Activated effector memory CD4-positive, alpha-beta T cell treated with anti-CD3 and anti-CD28 coated beads, Interleukin-2, amount 50 U/mL, for 16 hours (primary cell): ENCODE results near the gene CNTN5.

ENCODE experiments used
- DNase-seq: peaks from one replicate; pipeline ENCODE4 v3.0.0-alpha.2; 2020

Gene CNTN5

DNA sequence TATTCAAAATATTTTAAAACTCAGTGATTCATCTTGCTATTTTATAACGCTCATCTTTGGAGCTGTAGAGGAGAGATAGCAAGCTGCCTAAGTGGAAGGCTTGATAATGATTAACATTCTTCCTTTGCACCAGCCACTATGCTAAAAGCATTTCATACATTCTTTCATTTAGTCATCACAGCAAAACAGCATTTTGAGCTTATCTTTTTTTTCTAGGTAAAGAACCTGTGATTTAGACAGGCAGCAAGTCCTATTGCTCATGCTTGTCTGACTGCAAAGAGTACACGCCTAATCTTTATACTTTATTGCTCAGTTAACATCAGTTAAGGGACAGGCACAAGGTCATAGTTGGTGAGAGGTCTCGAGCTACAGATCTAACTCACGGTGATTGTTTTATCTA, 953.2 kb downstream of the CNTN5 start:
- DNase-seq, result no peak

DNA sequence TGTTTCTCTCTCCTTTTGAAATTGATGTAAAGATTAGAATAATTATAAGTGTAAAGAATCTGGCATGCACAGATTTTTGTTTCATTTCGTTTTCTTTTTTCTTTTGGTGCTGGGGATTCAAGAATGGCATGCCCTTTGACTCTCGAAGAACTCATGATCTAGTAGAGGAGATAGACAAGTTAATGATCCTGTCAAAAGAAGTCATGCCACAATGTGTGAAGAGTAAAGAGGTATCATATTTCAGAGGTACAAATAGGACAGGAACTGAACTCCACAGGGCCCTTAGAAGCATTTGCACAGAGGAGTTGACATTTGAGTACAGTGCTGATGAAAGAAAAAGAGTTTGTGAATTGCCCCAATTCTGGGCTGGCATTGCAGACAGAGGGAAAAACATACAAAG, 958.3 kb downstream of the CNTN5 start:
- no peak for DNase-seq

DNA sequence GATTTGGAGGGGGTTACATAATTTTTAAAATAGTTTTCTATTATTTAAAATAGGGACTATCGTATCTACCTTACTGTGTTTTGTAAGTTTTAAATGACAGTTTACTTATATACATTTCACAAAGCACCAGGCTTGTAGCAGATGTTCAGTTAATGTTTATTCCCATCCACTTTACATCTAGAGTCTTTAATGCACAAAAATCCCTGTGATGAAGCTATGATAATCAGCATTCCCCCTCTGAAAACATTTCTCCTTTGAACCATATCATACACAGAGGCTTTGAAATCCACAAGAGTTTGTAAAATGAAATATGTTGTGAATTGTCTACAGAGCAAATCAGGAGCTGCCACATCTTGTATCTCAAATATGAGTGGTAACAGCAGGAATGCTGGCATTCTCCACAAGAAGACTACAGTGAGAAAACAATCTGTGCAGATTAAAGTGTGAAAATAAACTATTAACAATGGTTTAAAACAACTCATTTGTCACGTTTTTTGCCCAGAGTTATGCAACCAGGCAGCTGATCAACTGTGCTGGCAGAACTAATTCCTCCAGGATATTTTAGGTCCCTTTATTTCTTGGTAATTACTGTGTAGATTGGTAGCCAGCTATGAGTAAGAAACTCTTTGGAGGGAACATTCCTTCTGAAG, 967.2 kb downstream of the CNTN5 start:
- no peak for DNase-seq

DNA sequence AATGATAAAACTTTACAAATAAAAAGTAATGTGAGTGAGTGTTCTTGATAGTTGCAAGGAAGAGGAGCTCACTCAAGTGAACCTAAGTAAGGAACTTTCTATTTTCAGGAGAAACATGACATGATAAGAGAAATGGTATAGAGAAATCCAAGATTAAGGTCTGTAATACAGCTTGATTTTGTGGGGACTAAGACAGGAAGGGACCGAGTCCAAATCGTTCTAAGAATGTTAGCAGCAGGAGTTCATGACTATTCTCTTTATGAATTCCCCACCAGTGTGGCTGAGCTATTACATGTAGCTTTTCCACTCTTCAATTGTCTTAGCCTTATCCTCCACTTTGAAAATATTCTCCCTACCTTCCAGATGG, 967.7 kb downstream of the CNTN5 start:
- DNase-seq, result no peak

DNA sequence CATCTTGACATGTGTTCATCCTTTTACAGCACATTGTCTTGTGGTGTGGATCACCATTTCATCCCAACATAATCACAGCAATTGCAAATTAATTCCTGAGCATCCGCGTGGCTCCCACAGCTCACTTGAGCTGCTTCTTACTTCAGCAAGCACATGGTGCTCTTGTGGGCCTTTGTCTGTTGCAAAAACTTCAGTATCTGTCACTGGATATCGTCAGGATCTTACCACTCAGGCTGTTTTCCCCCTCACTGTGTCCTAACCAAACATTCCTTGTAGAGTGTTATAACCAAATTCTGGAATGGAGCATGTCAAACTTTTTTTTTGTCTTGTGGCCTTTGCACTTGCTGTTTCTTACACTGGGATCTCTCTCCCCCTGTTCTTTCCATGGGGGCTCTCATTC, 983.2 kb downstream of the CNTN5 start:
- no peak for DNase-seq

DNA sequence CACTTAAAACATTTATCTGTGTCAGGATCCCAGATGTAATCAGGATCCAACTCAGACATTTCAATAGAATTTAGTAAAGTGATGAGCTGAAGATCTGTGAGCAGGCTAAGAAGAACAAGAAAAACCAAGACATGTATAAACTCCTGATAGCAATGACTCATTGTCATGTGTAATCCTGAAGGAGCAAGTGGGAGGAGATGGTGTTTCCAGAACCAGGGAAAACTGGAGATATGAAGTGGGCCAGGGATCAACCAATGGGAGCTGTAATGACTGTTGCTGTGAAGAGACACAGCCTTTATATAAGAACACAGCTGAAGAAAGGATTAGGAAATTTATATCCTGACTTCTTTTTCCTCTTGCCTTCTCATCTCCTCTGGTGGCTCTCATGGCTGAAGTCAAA, 983.8 kb downstream of the CNTN5 start:
- no peak for DNase-seq

DNA sequence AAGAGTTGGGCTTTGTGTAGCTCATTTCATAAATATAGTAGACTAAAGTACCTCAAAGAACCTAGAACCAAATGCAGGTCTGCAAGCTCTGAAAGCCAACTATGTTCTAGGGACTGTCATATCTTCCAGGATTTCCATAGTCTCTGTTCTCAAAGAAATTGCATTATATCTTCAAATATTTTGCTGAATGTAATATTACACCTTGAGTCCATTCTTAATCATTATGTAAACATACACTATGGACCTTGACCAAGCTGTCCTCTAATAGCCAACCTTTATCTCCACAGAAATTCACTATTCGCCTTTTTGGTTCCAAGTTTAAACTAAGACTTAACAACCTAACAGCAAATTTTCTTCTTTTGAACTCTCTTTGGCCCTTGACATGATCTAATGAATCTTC, 987.7 kb downstream of the CNTN5 start:
- no peak for DNase-seq

DNA sequence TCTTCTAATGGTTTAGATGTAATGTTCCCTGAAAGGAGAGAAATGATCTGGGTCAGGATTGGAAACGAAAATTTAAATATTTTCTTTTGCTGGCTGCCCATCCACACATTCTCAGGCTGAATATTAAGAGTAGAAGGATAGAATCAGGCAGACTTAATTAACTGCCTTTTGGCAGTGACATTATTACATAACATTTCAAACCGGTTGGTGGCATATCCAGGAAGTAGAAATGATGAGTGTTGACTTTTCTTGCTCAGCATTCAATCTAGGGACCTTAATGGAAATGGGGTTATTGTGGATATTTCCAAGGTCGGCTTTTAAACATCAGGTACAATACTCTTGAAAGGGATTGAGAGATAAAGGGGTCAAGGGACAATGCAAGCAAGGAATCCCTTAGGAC, 989.0 kb downstream of the CNTN5 start:
- no peak for DNase-seq

DNA sequence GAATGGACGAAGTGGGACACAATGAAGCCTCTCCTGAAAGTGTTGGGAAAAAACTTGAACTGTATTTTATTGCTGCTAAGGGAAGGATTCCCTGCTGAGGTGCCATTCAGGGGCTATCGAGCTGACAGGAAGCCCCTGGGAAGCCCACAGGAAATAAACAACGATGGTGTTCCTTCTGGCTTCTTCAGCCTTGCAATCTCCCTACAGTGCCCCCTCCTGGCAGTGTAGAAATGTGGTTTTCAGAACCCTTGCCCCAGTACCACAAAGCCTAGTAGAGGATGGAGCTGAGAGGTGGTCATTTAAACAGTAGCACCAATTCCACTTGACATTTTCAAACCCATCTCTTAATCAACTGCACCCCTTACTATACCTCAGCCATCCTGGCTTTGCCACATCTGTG, 989.6 kb downstream of the CNTN5 start:
- DNase-seq, result no peak

DNA sequence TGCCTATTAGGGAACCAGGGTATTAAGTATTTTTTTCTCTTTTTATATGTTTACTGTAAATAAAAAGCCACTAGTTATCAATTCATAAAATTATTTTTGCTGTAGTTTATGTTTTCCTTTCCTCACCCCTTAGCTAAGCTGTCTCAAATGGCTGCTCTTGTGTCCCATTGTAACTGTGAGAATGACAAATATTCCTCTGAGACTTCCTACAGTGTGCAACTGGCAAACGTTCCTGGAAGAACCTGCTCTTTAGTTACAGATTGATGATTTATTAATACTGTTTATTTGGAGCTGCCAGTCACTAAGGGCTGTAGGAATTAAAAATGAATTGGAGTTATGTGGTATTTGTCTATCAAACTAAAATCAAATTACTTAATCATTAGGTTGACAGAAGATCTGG, 990.9 kb downstream of the CNTN5 start:
- DNase-seq, result no peak

DNA sequence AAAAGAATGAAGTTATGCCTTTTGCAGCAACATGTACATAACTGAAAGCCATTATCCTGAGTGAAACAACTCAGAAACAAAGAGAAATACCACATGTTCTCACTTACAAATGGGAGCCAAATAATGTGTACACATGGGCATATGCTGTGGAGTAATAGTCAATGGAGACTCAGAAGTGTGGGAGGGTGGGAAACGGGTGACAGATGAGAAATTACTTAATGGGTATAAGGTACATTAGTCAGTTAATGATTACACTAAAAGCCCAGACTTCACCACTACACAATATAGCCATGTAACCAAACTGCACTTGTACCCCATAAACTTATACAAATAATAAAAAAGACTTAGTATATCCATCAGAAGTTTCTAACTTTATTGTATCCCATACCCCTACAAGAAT, 992.3 kb downstream of the CNTN5 start:
- no peak for DNase-seq

DNA sequence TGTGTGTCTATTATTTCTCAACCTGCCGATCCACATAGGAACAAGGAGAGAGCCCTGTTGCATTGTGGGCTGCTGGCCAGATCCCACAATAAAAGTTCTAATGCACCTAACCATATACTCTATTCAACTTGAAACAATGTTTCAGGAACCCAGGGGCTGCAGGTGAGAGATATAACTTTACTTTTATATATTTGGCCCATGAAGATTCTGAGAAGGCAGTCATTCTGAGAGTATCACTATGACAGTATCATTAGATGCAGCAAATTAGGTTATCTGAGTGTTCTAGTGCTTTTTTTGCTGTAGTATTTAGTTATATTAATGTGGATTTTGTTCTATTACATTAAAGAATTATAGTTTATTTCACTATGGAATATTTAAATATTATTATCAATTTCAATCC, 1011.2 kb downstream of the CNTN5 start:
- DNase-seq, result no peak

DNA sequence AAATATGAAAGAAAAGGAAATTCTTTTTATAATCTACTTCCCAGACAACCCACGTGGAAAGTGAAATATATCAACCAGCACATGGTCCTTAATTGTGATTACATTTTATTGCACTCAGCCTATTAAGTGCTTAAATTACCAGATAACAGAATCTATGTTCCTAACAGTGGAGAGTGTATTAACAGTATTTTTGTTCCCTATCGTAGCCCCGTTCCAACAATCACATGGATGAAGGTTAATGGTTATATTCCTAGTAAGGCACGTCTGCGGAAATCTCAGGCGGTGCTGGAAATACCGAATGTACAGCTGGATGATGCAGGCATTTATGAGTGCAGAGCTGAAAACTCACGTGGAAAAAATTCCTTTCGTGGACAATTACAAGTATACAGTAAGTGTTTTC, 1040.3 kb downstream of the CNTN5 start:
- DNase-seq, result no peak

DNA sequence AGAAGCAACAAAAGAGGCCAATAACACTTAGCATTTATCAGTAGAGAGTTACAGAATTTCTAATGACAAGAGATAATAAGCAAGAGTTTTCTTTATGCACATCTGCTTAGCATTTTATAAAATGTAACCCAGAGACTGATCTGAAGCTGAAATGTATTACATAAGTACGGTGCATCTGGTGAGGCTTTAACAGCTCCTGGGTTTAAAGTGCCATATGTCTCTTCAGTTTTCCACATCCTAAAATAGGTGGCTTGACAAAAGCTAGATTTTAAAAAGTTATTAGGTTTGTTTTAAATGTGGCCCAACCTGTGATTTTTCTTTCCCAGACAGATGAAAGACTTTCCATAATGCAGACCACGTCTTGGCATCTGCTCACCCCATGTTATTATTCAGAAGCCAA, 1045.7 kb downstream of the CNTN5 start:
- no peak for DNase-seq

DNA sequence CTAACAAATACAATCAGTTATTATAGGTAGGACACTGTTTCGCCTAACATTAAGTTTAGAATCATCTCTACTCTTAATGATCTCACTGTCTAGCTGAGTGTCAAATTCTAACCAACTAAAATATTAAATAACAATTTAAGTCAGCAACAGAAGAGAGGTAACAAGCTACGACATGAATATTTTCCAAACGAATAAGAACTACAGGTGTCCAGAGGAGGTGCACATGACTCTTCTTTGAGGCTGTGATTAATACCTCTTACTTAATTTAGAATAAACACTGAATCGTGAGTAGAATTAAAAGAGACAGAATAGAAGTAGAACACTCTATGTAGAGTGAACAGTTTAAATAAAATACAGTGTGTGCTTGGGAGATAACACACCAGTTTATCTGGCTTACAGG, 1047.4 kb downstream of the CNTN5 start:
- DNase-seq, result no peak

DNA sequence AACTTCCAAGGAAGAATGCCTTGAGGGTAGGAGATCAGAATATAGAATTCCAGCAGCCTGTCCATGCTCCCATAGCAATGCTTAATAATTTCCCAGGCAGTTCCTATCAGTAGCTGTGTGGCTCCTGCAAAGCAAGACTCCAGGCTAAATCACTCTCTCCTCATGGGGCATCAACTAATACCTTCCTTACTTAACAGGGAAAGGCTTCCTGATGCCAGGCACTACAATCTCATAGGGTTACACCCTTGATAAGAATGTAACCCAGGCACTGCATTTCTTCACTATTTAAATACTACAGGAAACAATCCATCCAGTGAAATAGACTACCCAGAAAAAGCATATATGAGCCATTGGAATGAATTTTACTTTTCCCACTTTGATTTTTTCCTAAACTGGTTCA, 1051.4 kb downstream of the CNTN5 start:
- no peak for DNase-seq

DNA sequence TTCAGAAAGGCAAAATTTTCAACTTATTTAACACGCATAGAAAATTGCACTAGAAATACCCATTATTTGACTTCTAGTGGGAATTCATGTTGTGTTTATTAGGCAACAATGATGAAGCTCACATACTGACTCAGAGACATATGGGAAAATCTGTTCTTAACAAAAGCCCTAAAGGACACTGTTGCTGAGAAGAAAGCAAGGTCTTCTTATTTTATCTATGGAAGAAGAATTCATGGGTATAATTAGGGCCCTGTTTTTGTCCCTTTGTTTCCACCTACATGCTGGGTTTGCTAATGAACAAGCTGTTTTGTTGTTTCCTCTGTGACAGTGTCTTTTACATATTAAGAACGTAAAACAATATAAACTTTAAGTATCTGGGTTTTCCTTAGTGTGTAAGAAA, 1059.6 kb downstream of the CNTN5 start:
- no peak for DNase-seq

DNA sequence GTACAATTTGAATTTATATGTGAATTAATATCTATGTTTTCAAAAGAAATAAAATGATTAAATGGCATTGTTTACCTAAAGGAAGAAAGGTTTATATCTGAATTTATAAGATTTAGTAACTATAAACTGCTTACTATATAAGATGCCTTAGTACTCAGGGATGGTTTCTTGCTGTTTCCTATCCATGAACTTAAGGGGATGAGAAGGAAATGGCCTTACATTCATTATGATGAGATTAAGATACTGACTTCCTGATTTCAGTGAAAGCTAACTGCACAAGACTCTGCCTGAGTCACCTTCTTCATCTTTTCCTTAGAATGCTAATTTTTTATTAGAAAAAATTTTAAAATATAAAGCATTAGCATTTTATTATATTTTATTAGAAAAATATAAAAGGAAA, 1060.1 kb downstream of the CNTN5 start:
- DNase-seq, result no peak

DNA sequence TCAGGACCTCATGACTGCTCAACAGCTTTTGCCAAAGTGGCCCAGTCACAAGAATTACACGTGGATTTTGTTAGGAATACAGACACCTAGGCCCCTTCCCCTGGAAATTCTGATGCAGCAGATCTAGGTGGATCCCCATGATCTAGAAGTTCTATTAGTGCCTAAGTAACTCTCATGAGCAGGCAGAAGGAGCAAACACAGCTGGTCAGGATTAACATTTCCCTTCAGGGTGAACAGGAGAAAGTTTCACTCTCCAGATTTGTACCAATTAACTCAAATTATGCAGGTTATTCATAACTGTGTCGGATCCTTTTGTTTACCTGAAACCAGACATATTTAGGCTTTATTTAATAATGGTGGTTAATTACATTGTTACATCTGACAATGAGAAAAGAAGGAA, 1072.9 kb downstream of the CNTN5 start:
- DNase-seq, result no peak

DNA sequence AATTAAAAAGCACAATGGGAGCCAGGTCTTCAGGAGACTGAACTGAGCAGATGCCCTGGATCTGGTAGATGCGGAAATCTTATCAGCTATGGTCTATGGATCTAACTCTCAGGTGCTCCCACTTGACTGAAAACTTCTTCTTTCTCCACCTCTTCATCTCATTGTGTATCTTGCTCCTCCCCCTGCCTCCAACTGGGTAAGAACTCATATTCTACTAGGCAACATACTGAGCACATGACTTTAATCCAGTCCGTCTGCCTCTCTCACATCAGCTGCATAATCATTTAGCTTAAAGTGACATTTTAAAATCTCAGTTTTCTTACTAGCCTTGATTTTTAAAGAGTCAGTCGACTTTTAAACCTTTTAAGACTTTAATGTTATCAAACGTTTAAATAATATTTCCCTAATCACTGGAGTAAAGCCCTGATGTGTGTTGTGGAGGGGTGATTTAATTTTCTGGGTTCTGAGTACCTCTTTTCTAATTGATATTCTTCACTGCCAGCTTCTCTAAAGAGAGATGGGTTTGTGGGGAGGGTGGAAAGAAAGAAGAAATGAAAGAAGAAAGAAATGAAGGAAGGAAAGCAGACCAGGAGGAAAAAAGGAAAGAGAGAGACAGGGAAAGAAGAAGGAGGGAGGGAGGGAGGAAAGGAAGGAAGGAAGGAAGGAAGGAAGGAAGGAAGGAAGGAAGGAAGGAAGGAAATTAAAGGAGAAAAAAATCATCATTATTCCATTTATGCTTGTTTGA, 1073.5 kb downstream of the CNTN5 start:
- DNase-seq, result no peak

DNA sequence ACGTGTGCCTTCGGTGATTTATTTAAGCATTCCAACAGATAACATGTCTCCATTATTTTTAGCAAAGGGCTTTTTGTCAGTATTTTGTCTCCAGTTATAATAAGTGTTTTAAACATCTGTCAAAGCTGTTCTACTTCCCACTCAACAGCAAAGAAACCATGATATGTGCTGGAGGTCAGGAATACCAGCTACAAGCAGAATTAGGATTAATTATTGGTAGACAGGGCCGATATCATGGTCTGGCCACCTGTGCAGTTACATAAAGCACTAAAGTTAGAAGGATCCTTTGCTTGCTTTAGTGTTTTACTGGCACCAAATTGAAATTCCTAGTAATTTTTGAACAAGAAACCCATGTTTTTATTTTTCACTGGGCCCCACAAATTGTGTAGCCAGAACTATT, 1075.1 kb downstream of the CNTN5 start:
- no peak for DNase-seq

DNA sequence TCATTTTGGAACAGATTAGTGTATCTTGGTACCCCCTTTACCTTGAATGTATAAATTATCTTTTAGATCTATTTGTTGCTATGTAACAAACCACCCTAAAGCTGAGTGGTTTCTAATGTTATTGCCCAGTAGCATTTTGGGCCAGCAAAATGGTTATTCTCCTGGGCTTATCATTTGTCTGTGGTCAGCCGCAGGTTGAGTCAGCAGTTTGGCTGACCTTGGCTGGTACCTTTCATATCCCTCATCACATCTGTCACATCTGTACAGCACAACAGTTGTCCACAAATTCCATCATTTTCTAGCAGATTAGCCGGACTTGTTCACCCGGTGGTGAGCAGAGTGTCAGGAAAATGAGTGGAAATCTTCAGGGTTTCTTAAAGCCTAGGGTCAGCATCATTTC, 1077.8 kb downstream of the CNTN5 start:
- DNase-seq, result no peak

DNA sequence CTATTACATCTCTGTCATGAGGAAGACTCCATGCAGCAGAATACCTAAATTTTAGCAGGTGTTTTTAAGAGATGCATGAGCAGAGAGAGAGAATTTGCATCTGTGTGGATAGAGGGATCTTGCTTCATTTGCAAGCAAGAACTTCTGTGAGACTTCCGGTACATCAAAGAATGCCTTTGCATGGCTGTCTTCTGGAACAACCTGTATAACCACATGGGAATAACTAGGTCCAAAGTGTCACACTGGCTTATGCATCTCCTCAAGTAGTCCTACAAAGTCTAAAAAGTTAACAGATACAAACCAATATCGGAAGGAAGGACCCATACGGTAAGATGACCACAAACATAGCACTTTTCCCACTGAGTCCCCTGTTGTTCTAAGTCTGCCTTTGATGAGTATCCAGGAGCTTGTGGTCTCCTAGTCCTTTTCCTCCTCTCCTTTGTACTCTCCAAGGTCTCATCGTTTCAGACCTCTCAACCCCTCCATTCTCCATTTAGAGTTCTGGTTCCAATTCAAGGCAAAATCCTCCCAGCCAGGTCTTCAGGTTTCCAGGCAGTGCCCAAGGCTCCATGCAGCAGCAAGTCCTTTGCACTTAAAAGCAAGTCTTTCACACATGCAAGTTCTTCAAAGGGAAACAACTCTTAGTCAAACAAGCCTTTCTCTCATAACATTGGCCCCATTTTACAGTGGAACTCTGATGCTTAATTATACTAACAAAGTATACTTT, 1084.7 kb downstream of the CNTN5 start:
- no peak for DNase-seq

DNA sequence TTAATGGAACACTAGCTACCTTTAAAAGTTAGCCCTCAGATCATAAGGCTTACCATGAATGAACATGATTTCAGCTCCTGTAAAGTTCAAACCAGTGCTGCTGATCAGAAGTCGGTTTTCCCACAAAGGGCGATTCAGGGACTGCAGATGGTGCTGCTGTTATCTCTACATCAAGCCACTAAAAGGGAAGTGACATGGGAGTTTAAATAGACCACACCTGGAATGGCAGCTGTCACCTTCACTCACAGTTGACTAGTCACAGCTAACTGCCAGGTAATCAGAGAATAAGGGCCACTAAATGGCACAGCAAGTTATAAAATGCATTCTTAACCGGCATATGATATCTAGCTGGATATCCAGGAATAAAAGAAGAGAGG, 1085.2 kb downstream of the CNTN5 start:
- no peak for DNase-seq

DNA sequence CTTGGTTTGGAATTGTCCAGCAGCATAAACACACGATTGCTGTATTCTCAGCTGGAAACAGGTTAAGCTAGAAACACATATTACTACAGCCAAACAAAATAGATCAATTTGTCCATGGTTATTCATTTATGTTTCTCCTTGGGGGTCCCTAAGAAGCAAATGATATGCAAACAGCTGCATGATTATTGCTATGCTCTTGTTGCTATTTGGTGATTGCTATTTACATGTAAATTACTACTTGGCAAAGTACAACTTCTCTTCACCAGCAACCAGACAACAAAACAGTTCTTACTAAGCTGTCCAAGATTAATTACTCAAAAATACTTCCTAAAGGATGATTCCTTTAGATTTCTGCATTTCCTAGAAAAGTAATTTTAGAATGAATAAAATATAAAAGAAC, 1098.4 kb downstream of the CNTN5 start:
- DNase-seq, result no peak
